GM21423 (cell line): ENCODE results near the gene RANBP3.
"Not testable (repeated sequence)": the region's sequence is repeated elsewhere in the genome, so short reads cannot be mapped to it uniquely, and the experiment has no call there.

Source experiments
- ATAC-seq: cut with Tn5 transposase; IDR thresholded peaks from one replicate; pipeline ENCODE4 v1.9.1; 2021; ENCODE audit warnings: mild to moderate bottlenecking, moderate library complexity; ENCODE audit not compliant: unreplicated experiment

Gene RANBP3

GRCh38 chr19:5891938-5892771 lies 85.8 kb downstream of the RANBP3 start:
- ATAC-seq = no peak

GRCh38 chr19:5891572-5891937 lies 86.4 kb downstream of the RANBP3 start:
- no peak for ATAC-seq

GRCh38 chr19:5890099-5890498 lies 87.8 kb downstream of the RANBP3 start:
- ATAC-seq = no peak

- ATAC-seq = no peak
Measured at GRCh38 chr19:5889288-5889971, 88.5 kb downstream of the RANBP3 start.

GRCh38 chr19:5884065-5884811 lies 93.7 kb downstream of the RANBP3 start:
- not testable (repeated sequence) for ATAC-seq

GRCh38 chr19:5883157-5883873 lies 94.6 kb downstream of the RANBP3 start:
- not testable (repeated sequence) for ATAC-seq

GRCh38 chr19:5882421-5882968 lies 95.4 kb downstream of the RANBP3 start:
- no peak for ATAC-seq

- ATAC-seq = no peak
Measured at GRCh38 chr19:5881543-5882299, 96.2 kb downstream of the RANBP3 start.

GRCh38 chr19:5880604-5881078 lies 97.3 kb downstream of the RANBP3 start:
- ATAC-seq = no peak

- ATAC-seq = no peak
Measured at GRCh38 chr19:5880196-5880595, 97.7 kb downstream of the RANBP3 start.

- no peak for ATAC-seq
Measured at GRCh38 chr19:5877882-5878281, 100.1 kb downstream of the RANBP3 start.

GRCh38 chr19:5877427-5877826 lies 100.5 kb downstream of the RANBP3 start:
- ATAC-seq = no peak

- not testable (repeated sequence) for ATAC-seq
Measured at GRCh38 chr19:5874496-5874895, 103.4 kb downstream of the RANBP3 start.

GRCh38 chr19:5873617-5874199 lies 104.2 kb downstream of the RANBP3 start:
- no peak for ATAC-seq

- no peak for ATAC-seq
Measured at GRCh38 chr19:5870986-5871394, 107.0 kb downstream of the RANBP3 start.

- ATAC-seq = no peak
Measured at GRCh38 chr19:5867201-5868136, 110.5 kb downstream of the RANBP3 start.
